Measurements from ENCODE around the gene NCBP3. TPM values are rescaled to one million over a fixed set of nuclear protein-coding genes. Genes with fewer than 3 reads are reported as not detected.

Gene NCBP3
- total RNA-seq, 1 donor from 2014 or later, result 8.2 TPM

DNA sequence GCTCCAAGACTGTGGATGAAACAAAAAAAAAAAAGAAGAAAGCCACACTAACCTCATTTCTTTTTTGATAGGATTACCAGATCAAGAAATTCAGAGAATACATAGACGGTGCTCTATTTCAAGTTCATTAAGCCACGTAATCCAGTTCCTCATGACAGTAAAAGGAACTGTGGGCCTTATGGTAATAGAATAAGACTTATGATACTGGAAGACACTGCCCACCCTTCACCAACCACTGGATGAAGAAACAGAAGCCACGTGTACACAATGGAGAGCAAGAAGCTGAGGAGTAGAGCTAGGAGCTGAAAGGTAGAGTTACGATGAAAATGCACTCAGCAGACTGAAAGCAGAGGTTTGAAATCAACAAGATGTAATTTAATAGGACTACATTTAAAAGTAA, 11.2 kb downstream of the NCBP3 start:
- TF ChIP-seq, protein P1, sequence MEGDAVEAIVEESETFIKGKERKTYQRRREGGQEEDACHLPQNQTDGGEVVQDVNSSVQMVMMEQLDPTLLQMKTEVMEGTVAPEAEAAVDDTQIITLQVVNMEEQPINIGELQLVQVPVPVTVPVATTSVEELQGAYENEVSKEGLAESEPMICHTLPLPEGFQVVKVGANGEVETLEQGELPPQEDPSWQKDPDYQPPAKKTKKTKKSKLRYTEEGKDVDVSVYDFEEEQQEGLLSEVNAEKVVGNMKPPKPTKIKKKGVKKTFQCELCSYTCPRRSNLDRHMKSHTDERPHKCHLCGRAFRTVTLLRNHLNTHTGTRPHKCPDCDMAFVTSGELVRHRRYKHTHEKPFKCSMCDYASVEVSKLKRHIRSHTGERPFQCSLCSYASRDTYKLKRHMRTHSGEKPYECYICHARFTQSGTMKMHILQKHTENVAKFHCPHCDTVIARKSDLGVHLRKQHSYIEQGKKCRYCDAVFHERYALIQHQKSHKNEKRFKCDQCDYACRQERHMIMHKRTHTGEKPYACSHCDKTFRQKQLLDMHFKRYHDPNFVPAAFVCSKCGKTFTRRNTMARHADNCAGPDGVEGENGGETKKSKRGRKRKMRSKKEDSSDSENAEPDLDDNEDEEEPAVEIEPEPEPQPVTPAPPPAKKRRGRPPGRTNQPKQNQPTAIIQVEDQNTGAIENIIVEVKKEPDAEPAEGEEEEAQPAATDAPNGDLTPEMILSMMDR (IDR thresholded peaks at IDR 0.05; ENCODE audit: insufficient read depth, low read length, severe bottlenecking), result no peak
- DNase-seq (ENCODE audit: low read depth) (no peak), FAIRE-seq (no peak)
- Histone ChIP-seq H3K27me3 (ENCODE audit: control insufficient read depth, insufficient read depth, low read length) (no peaks in the 10 kb centered on the region), H3K4me3 (ENCODE audit: low read depth, low read length) (no peak overlapping the region), H3K36me3 (ENCODE audit: control insufficient read depth, insufficient read depth, low read length) (peaks cover 14% of the 10 kb centered on the region)

DNA sequence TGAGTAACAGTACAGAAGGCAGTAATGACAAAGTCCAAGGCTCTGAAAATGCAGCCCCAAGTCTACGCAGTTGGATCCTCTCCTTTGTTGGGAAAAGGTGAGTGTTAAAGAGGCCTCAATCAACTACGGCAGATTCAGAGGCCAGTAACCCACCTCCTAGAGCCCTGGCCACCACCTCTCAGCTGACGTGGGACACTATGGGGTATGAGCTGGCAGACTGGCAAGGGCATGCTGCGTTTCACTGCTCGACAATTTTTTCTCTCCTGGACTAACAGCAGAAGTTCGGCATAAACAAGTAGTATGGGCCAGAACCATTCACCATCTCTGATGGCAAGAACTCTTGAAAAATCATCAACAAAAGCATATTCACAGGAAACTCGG, 17.2 kb downstream of the NCBP3 start:
- Histone ChIP-seq H3K4me3 (ENCODE audit: low read depth, low read length) (no peak overlapping the region), H3K27me3 (ENCODE audit: control insufficient read depth, insufficient read depth, low read length) (no peaks in the 10 kb centered on the region), H3K36me3 (ENCODE audit: control insufficient read depth, insufficient read depth, low read length) (peaks cover 11% of the 10 kb centered on the region)
- TF ChIP-seq, protein P1 (IDR thresholded peaks at IDR 0.05; ENCODE audit: insufficient read depth, low read length, severe bottlenecking), result no peak
- FAIRE-seq (no peak), DNase-seq (ENCODE audit: low read depth) (no peak)

DNA sequence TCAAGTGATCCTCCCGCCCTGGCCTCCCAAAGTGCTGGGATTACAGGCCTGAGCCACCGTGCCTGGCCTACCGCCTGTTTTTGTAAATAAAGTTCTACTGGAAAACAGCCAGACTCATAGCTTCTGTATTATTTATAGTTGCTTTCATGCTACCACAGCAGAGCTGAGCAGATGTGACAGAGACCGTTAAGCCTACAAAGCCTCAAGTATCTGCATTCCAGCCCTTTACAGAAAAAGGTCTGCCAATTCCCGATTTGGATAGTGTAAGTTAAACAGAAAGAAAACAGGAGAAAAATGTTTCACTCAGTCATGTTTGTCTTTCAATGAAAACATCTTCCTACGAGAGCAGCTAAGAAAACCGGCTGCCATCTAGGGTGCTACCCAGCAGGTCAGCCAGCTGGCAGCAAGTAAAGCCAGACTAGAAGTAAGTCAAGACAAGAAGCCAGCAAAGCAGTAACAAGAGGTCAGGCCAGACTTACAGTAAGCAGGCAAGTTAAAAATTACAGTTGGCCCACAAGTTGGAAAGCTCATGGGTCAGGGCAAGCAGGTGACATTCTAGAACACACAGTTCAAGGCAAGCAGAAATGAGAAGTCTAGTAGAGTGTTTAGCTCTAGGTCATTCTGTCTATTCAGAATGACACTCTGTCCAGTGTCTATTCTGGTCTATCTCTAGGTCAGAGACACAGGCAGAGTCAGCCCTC, 17.7 kb downstream of the NCBP3 start:
- Histone ChIP-seq H3K36me3 (ENCODE audit: control insufficient read depth, insufficient read depth, low read length) (peaks cover 11% of the 10 kb centered on the region), H3K27me3 (ENCODE audit: control insufficient read depth, insufficient read depth, low read length) (no peaks in the 10 kb centered on the region), H3K4me3 (ENCODE audit: low read depth, low read length) (no peak overlapping the region)
- DNase-seq (ENCODE audit: low read depth) (no peak), FAIRE-seq (no peak)
- TF ChIP-seq, protein P1 (IDR thresholded peaks at IDR 0.05; ENCODE audit: insufficient read depth, low read length, severe bottlenecking), result no peak

DNA sequence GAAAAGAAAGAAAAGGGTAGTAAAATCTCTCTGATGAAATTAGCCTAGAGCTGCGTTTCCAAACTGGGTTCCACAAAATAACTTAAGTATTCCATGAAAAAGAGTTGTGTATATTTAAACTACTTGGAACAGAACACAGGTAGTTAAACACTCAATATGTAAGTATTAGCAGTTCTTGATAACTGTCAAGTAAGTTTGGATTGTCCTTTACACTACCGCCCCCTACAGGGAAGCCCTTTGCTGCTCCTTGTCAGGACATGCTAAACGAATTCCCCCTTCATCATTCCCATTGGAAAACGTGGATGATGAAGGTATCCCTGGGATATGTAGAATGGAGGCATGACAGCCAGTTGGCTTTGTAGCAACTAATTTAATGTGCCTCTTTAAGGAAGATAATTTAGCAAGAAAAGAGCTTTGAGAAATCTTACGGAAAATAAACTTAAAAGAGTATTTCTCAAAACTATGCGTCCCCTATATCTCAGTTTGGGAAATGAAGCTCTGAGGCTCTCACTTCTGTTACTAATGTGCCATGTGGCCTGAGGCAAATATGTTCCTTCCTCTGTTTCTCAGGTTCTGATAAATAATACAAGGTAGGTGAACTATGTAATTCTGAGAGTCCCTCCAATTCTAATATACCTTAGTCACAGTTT, 18.8 kb downstream of the NCBP3 start:
- TF ChIP-seq, protein P1 (IDR thresholded peaks at IDR 0.05; ENCODE audit: insufficient read depth, low read length, severe bottlenecking), result peak; percentile 76
- FAIRE-seq, result no peak
- DNase-seq (ENCODE audit: low read depth), result peak; percentile 75

DNA sequence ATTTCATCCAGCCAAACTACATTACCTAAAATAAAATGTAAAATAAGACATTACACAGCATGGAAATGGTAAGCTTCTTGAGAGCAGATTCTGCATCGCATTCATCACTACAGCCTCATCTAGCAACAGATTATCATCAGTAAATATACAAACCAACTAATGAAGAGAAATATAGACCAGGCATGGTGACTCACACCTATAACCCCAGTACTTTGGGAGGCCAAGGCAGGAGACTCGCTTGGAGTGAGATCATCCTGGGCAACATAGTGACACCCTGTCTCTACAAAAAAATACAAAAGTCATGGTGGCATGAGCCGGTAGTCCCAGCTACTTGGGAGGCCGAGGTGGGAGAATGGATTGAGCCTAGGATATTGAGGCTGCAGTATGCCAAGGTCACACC, 19.9 kb downstream of the NCBP3 start:
- DNase-seq (ENCODE audit: low read depth) (no peak), FAIRE-seq (no peak)
- H3K36me3 ChIP-seq (ENCODE audit: control insufficient read depth, insufficient read depth, low read length), result peaks cover 10% of the 10 kb centered on the region
- no peak overlapping the region for H3K4me3 ChIP-seq (ENCODE audit: low read depth, low read length)
- no peaks in the 10 kb centered on the region for H3K27me3 ChIP-seq (ENCODE audit: control insufficient read depth, insufficient read depth, low read length)
- TF ChIP-seq, protein P1 (IDR thresholded peaks at IDR 0.05; ENCODE audit: insufficient read depth, low read length, severe bottlenecking), result no peak

More for the DNA sequence above, 18.8 kb downstream of the NCBP3 start:
- H3K36me3 ChIP-seq (ENCODE audit: control insufficient read depth, insufficient read depth, low read length), result peaks cover 10% of the 10 kb centered on the region
- no peak overlapping the region for H3K4me3 ChIP-seq (ENCODE audit: low read depth, low read length)
- no peaks in the 10 kb centered on the region for H3K27me3 ChIP-seq (ENCODE audit: control insufficient read depth, insufficient read depth, low read length)

All from bronchial epithelial cell (primary cell).